Endodermal cell (in vitro differentiated cells): ENCODE measurements around the gene CCDC27. TPM values are rescaled to one million over a fixed set of nuclear protein-coding genes. Genes with fewer than 3 reads are reported as not detected.

Experiments
- DNase-seq: peaks from one replicate; pipeline ENCODE4 v3.0.0-alpha.2; 2017
- H3K27ac ChIP-seq: 2 replicates; pipeline ENCODE4 v1.5.1; 2013; ENCODE audit warnings: mild to moderate bottlenecking, low read depth, low read length, moderate library complexity
- H3K27me3 ChIP-seq: 2 replicates; pipeline ENCODE4 v1.6.1; 2013; ENCODE audit warnings: mild to moderate bottlenecking, low read length, moderate library complexity; ENCODE audit not compliant: insufficient read depth, control insufficient read depth, poor library complexity, severe bottlenecking
- H3K36me3 ChIP-seq: 2 replicates; pipeline ENCODE4 v1.7.0; 2013; ENCODE audit warnings: mild to moderate bottlenecking, low read length, moderate library complexity; ENCODE audit not compliant: control insufficient read depth, insufficient read depth
- H3K4me1 ChIP-seq: one replicate; pipeline ENCODE4 v1.7.0; 2013; ENCODE audit warnings: low read length; ENCODE audit not compliant: control insufficient read depth, insufficient read depth
- H3K4me3 ChIP-seq: 2 replicates; pipeline ENCODE4 v1.5.1; 2013; ENCODE audit warnings: mild to moderate bottlenecking, low read length, moderate library complexity
- H3K9ac ChIP-seq: 2 replicates; pipeline ENCODE4 v1.6.1; 2013; ENCODE audit warnings: mild to moderate bottlenecking, low read length, moderate library complexity; ENCODE audit not compliant: poor library complexity, severe bottlenecking; ENCODE audit errors: extremely low read depth
- H3K9me3 ChIP-seq: 2 replicates; pipeline ENCODE4 v1.6.1; 2013; ENCODE audit warnings: mild to moderate bottlenecking, low read length, moderate library complexity; ENCODE audit not compliant: control insufficient read depth
- H3K27ac Mint-ChIP-seq: 2 replicates; pipeline ENCODE4 v1.8.0; 2020; ENCODE audit warnings: mixed read lengths
- H3K27me3 Mint-ChIP-seq: 2 replicates; pipeline ENCODE4 v1.8.0; 2021; ENCODE audit warnings: mild to moderate bottlenecking, mixed read lengths; ENCODE audit not compliant: insufficient read depth
- H3K36me3 Mint-ChIP-seq: 2 replicates; pipeline ENCODE4 v1.8.0; 2020; ENCODE audit warnings: low read depth, mixed read lengths
- H3K4me1 Mint-ChIP-seq: 2 replicates; pipeline ENCODE4 v1.8.0; 2020; ENCODE audit warnings: mixed read lengths
- H3K4me3 Mint-ChIP-seq: 2 replicates; pipeline ENCODE4 v1.8.0; 2020; ENCODE audit warnings: mild to moderate bottlenecking, moderate library complexity, mixed read lengths
- H3K9me3 Mint-ChIP-seq: 2 replicates; pipeline ENCODE4 v1.8.0; 2020; ENCODE audit warnings: mild to moderate bottlenecking, mixed read lengths
- CTCF ChIP-seq: fragments of 200-600 bp; sonication (generic); conservative IDR thresholded peaks from 2 replicates; pipeline ENCODE4 v1.5.0; 2021; ENCODE audit warnings: antibody characterized with exemption, mild to moderate bottlenecking
- WGBS, 2 experiments: methylation state at CpG; one replicate each; pipeline versions ENCODE4 v1.1.5 to v1.1.7; 2013; ENCODE audit warnings: missing lambda C conversion rate in 2 of 2, mixed read lengths in 1 of 2; ENCODE audit not compliant: insufficient coverage in 1 of 2, insufficient read length in 1 of 2; 5-methylcytosine and 5-hydroxymethylcytosine counted together
- total RNA-seq, 2 donors: library from RNA; stranded (reverse); fragmentation: NEBNext Ultra II Directional in 1 of 2; extraction: Animal tissue kit (Norgen Biotek cat#: 25700) in 1 of 2; gene quantifications; 2 replicates in 1 of 2; 3 replicates in 1 of 2; pipeline ENCODE4 v1.2.1, GENCODE V29; 2021

Gene CCDC27
- total RNA-seq, 2 donors from 2014 or later, result not detected

- H3K4me3 ChIP-seq, result no peak overlapping the region
- 83 to 88% methylated on average over 1 to 15 of the region's 15 CpGs for WGBS, 2 experiments
- Mint-ChIP-seq H3K4me3 (no peak overlapping the region), H3K27me3 (peaks cover 38% of the 10 kb centered on the region), H3K36me3 (no peaks in the 10 kb centered on the region), H3K4me1 (no peaks in the 10 kb centered on the region), H3K9me3 (peaks cover 11% of the 10 kb centered on the region), H3K27ac (no peak overlapping the region)
- no peaks in the 10 kb centered on the region for H3K4me1 ChIP-seq
- H3K27ac ChIP-seq, result no peak overlapping the region
- no peaks in the 10 kb centered on the region for H3K9me3 ChIP-seq
- H3K9ac ChIP-seq, result no peak overlapping the region
- peaks cover 15% of the 10 kb centered on the region for H3K27me3 ChIP-seq
- no peak for DNase-seq
- no peak for TF ChIP-seq CTCF
- H3K36me3 ChIP-seq, result no peaks in the 10 kb centered on the region
These were observed 10.1 kb downstream of the CCDC27 start for GRCh38 chr1:3762151-3762872.

GRCh38 chr1:3762873-3763228, 10.6 kb downstream of the CCDC27 start:
- Mint-ChIP-seq H3K36me3 (no peaks in the 10 kb centered on the region), H3K4me1 (no peaks in the 10 kb centered on the region), H3K9me3 (peaks cover 11% of the 10 kb centered on the region), H3K27me3 (peaks cover 42% of the 10 kb centered on the region), H3K4me3 (no peak overlapping the region), H3K27ac (no peak overlapping the region)
- DNase-seq, result no peak
- H3K27me3 ChIP-seq, result peaks cover 15% of the 10 kb centered on the region
- H3K9ac ChIP-seq, result no peak overlapping the region
- H3K4me3 ChIP-seq, result no peak overlapping the region
- no peaks in the 10 kb centered on the region for H3K9me3 ChIP-seq
- TF ChIP-seq CTCF, result no peak
- H3K27ac ChIP-seq, result no peak overlapping the region
- WGBS, 2 experiments, result 89 to 94% methylated on average over 5 to 12 of the region's 12 CpGs
- H3K36me3 ChIP-seq, result no peaks in the 10 kb centered on the region
- H3K4me1 ChIP-seq, result no peaks in the 10 kb centered on the region

GRCh38 chr1:3763351-3764125, 11.3 kb downstream of the CCDC27 start:
- H3K4me3 ChIP-seq, result no peak overlapping the region
- no peak for TF ChIP-seq CTCF
- H3K9me3 ChIP-seq, result no peaks in the 10 kb centered on the region
- no peaks in the 10 kb centered on the region for H3K36me3 Mint-ChIP-seq
- H3K9ac ChIP-seq, result no peak overlapping the region
- DNase-seq, result no peak
- H3K27ac ChIP-seq, result no peak overlapping the region
- H3K27me3 ChIP-seq, result peaks cover 15% of the 10 kb centered on the region
- H3K27me3 Mint-ChIP-seq, result peaks cover 41% of the 10 kb centered on the region
- no peak overlapping the region for H3K27ac Mint-ChIP-seq
- H3K4me3 Mint-ChIP-seq, result no peak overlapping the region
- no peaks in the 10 kb centered on the region for H3K4me1 Mint-ChIP-seq
- H3K9me3 Mint-ChIP-seq, result peaks cover 11% of the 10 kb centered on the region
- WGBS, 2 experiments, result 91 to 92% methylated on average over 16 to 31 of the region's 31 CpGs
- H3K36me3 ChIP-seq, result no peaks in the 10 kb centered on the region
- no peaks in the 10 kb centered on the region for H3K4me1 ChIP-seq
